GM23248 (cell line): ENCODE data around the gene PCSK4. TPM values are rescaled to one million over a fixed set of nuclear protein-coding genes. Genes with fewer than 3 reads are reported as not detected.

ENCODE experiments used
- DNase-seq: peaks from one replicate; pipeline ENCODE4 v3.0.0-alpha.2; 2015
- H2AFZ ChIP-seq: fragments of 200-600 bp; sonication (generic); 2 replicates; pipeline ENCODE4 v1.6.1; 2016; ENCODE audit warnings: antibody characterized with exemption
- H3F3A ChIP-seq: fragments of 200-600 bp; sonication (generic); 2 replicates; pipeline ENCODE4 v1.6.1; 2016; ENCODE audit warnings: mild to moderate bottlenecking, antibody characterized with exemption, mixed run types; ENCODE audit not compliant: insufficient read depth
- H3K27ac ChIP-seq: fragments of 200-600 bp; sonication (generic); 2 replicates; pipeline ENCODE4 v1.5.1; 2016; ENCODE audit warnings: mild to moderate bottlenecking
- H3K27me3 ChIP-seq: fragments of 200-600 bp; sonication (generic); replicated peaks from 2 replicates; pipeline ENCODE4 v1.6.1; 2016; ENCODE audit warnings: mild to moderate bottlenecking; ENCODE audit not compliant: insufficient read depth
- H3K36me3 ChIP-seq: fragments of 200-600 bp; sonication (generic); 2 replicates; pipeline ENCODE4 v1.6.1; 2016; ENCODE audit warnings: low read depth, mild to moderate bottlenecking
- H3K4me1 ChIP-seq: fragments of 200-600 bp; sonication (generic); 2 replicates; pipeline ENCODE4 v1.6.1; 2016; ENCODE audit warnings: mild to moderate bottlenecking; ENCODE audit not compliant: insufficient read depth
- H3K4me2 ChIP-seq: fragments of 200-600 bp; sonication (generic); one replicate; pipeline ENCODE4 v1.6.1; 2016; ENCODE audit warnings: mild to moderate bottlenecking; ENCODE audit not compliant: unreplicated experiment
- H3K4me3 ChIP-seq: fragments of 200-600 bp; sonication (generic); 2 replicates; pipeline ENCODE4 v1.5.1; 2016; ENCODE audit warnings: mild to moderate bottlenecking
- H3K79me2 ChIP-seq: fragments of 200-600 bp; sonication (generic); 2 replicates; pipeline ENCODE4 v1.6.1; 2016; ENCODE audit warnings: mild to moderate bottlenecking; ENCODE audit not compliant: insufficient read depth
- H3K9ac ChIP-seq: fragments of 200-600 bp; sonication (generic); 2 replicates; pipeline ENCODE4 v1.6.1; 2016; ENCODE audit warnings: mild to moderate bottlenecking
- H3K9me2 ChIP-seq: fragments of 200-600 bp; sonication (generic); 2 replicates; pipeline ENCODE4 v1.6.1; 2016; ENCODE audit warnings: mixed run types, mild to moderate bottlenecking, moderate library complexity; ENCODE audit not compliant: insufficient read depth
- H3K9me3 ChIP-seq: fragments of 200-600 bp; sonication (generic); one replicate; pipeline ENCODE4 v1.6.1; 2017; ENCODE audit warnings: low read depth
- H4K20me1 ChIP-seq: fragments of 200-600 bp; sonication (generic); 2 replicates; pipeline ENCODE4 v1.6.0; 2016; ENCODE audit not compliant: insufficient read depth
- EZH2 ChIP-seq: fragments of 200-600 bp; sonication (generic); IDR thresholded peaks from 2 replicates; pipeline ENCODE4 v1.6.1; 2018; ENCODE audit warnings: antibody characterized with exemption, mild to moderate bottlenecking; ENCODE audit not compliant: insufficient read depth, poor library complexity, severe bottlenecking
- EZH2phosphoT487 ChIP-seq: fragments of 200-600 bp; sonication (generic); IDR thresholded peaks from 2 replicates; pipeline ENCODE4 v1.6.1; 2018; ENCODE audit warnings: antibody characterized with exemption, moderate library complexity, mild to moderate bottlenecking, low read depth; ENCODE audit not compliant: insufficient read depth
- WGBS, 2 experiments: methylation state at CpG; one replicate each; pipeline ENCODE4 v1.1.6; 2015 to 2017; ENCODE audit warnings: low lambda C conversion rate in 2 of 2, low coverage in 1 of 2; ENCODE audit errors: missing lambda C conversion rate in 2 of 2; 5-methylcytosine and 5-hydroxymethylcytosine counted together
- in situ Hi-C: fragments of 300-500 bp; cut with MboI; formaldehyde crosslinking; loops from 2 replicates; pipeline ENCODE4 v1.15.0; 2020
- polyA plus RNA-seq: library from polyadenylated mRNA; unstranded; fragments of >200 nt; fragmentation: Nextera tagmentation; extraction: Ambion mirVana; gene quantifications from 2 replicates; pipeline ENCODE4 v1.2.1, GENCODE V29; 2016
- total RNA-seq: library from RNA; depleted of rRNA; stranded (reverse); fragments of >200 nt; shearing (Covaris generic); gene quantifications from 2 replicates; pipeline ENCODE4 v1.2.3, GENCODE V29; 2014

Gene PCSK4
- total and polyA plus RNA-seq, 2 experiments from 2014 or later: 0.28 to 0.76 TPM

DNA sequence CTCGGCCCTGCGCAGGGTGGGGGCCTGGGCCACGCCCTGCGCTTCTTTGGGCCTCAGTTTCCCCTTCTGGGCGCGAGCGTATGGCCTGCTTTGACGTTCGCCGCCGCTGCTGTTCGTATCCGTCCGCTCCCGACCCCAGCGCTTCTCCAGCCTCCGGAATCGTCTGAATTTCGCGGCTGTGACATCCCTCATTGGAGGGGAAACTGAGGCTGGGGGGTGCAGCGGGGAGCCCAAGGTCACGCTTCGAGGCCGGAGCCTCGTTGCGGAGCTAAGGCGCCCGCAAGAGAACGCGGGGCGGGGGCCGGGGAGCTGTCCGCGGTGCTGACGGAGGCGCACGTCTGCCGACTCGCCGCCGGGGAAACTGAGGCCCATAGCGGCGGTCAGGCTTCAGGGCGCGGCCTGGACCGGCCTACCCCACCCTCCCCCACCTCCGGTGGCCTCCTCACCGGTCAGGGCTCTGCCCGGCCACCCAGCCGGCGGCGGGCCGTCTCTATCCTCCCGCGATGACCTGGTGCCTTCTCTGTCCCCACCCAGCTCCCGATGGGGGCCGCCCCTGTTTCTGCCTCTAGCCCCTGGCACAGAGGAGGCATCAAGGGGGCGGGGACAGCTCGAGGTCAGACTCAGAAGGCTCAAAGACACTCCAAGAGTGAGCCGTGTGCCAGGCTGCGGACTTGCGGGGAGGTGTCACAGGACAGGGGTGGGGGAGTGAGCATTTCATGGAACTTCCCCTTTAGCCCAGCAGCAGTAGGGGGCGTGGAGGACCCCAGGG lies 43.3 kb downstream of the PCSK4 start:
- Histone ChIP-seq H3K79me2 (0 out of 2 replicates have a peak, but pooled peaks cover under 1% of the 10 kb centered on the region), H3K9ac (no peak overlapping the region), H2AFZ (no peak overlapping the region), H3K27ac (no peak overlapping the region), H3K4me1 (no peaks in the 10 kb centered on the region), H3K4me2 (no peak overlapping the region), H3K27me3 (peaks cover 28% of the 10 kb centered on the region), H3K9me2 (no peaks in the 10 kb centered on the region), H3K9me3 (no peaks in the 10 kb centered on the region), H3K4me3 (no peak overlapping the region), H3F3A (peaks cover 30% of the 10 kb centered on the region), H4K20me1 (no peaks in the 10 kb centered on the region), H3K36me3 (peaks cover 7% of the 10 kb centered on the region; the same call in 1 of the 2 replicates)
- peak; percentile 33 for DNase-seq
- in situ Hi-C loops: no loop called here
- WGBS, 2 experiments: 8 to 9% methylated on average over 35 to 56 of the region's 63 CpGs
- TF ChIP-seq EZH2 (peak; percentile 89), EZH2phosphoT487 (0 out of 2 replicates have a peak, but pooled peaks have one; percentile 45)

GRCh38 chr19:1445932-1446712 lies 44.0 kb downstream of the PCSK4 start:
- peaks cover under 1% of the 10 kb centered on the region; the same call in 1 of the 2 replicates for H4K20me1 ChIP-seq
- no peaks in the 10 kb centered on the region for H3K4me1 ChIP-seq
- H3K27me3 ChIP-seq: peaks cover 24% of the 10 kb centered on the region
- TF ChIP-seq EZH2 (no peak), EZH2phosphoT487 (no peak)
- no peaks in the 10 kb centered on the region for H3K9me2 ChIP-seq
- H2AFZ ChIP-seq: no peak overlapping the region
- peaks cover 14% of the 10 kb centered on the region; the same call in 1 of the 2 replicates for H3K36me3 ChIP-seq
- in situ Hi-C loops: no loop called here
- WGBS, 2 experiments: 2 to 6% methylated on average over 38 to 47 of the region's 99 CpGs
- H3K4me2 ChIP-seq: peak overlapping the region; percentile 16
- 0 out of 2 replicates have a peak overlapping the region, but pooled peaks have one; percentile 14 for H3K4me3 ChIP-seq
- DNase-seq: no peak
- H3K27ac ChIP-seq: no peak overlapping the region
- no peaks in the 10 kb centered on the region for H3K9me3 ChIP-seq
- H3K9ac ChIP-seq: no peak overlapping the region
- H3K79me2 ChIP-seq: peaks cover 8% of the 10 kb centered on the region
- peaks cover 38% of the 10 kb centered on the region for H3F3A ChIP-seq

- Histone ChIP-seq H2AFZ (no peak overlapping the region), H4K20me1 (peaks cover 8% of the 10 kb centered on the region; the same call in 1 of the 2 replicates), H3K9me3 (no peaks in the 10 kb centered on the region), H3K27ac (no peak overlapping the region), H3K4me3 (peak overlapping the region; percentile 14; the same call in 1 of the 2 replicates), H3F3A (peaks cover 41% of the 10 kb centered on the region), H3K4me2 (peak overlapping the region; percentile 16), H3K4me1 (no peaks in the 10 kb centered on the region), H3K79me2 (peaks cover 16% of the 10 kb centered on the region), H3K9me2 (no peaks in the 10 kb centered on the region), H3K27me3 (peaks cover 17% of the 10 kb centered on the region), H3K36me3 (peaks cover 20% of the 10 kb centered on the region; the same call in 1 of the 2 replicates), H3K9ac (no peak overlapping the region)
- DNase-seq: peak; percentile 80
- TF ChIP-seq EZH2: no peak
- TF ChIP-seq EZH2phosphoT487: no peak
- in situ Hi-C loops: no loop called here
- 1 to 2% methylated on average over 32 to 70 of the region's 70 CpGs for WGBS, 2 experiments
Measured at GRCh38 chr19:1445185-1445931, 44.8 kb downstream of the PCSK4 start.
